ENCODE results near the gene KLHDC7B.

- TF ChIP-seq CTCF (IDR thresholded peaks at IDR 0.05; ENCODE audit: low read depth, low read length), result no peak
- no peak for TF ChIP-seq POLR2A (IDR thresholded peaks at IDR 0.05; ENCODE audit: extremely low read depth, insufficient read length)
- no peak for TF ChIP-seq MYC (IDR thresholded peaks at IDR 0.05; ENCODE audit: low read depth, low read length)
Measured at GRCh38 chr22:50578776-50579310, 33.1 kb downstream of the KLHDC7B start.

Measured in NB4 (cell line).